Measurements from ENCODE around the gene CDK4.
A peak's percentile ranks its signal among the peaks of the same experiment; 100 is the strongest.

The CDK4 gene

DNA sequence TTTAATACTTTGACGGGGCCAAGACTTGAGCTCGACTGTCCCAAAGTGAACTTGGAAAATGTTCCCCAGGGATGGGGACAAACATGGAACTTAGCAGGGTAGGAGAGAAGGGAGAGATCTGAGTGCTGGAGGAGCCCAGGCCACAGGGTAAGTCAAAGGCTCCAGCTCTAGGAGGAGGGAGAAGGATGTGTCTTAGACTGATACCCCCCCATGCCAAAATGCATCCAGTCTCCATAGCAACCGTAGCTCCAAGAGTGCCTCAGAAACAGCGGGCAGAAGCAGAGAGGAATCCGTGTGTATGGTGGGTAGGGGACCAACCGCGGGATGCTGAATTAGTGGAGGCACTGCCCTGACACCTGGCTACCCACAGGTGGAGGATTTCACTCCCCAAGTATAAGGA, 12.7 kb downstream of the CDK4 start:
- Histone ChIP-seq H3K23ac (ENCODE audit: low read length) (no peak overlapping the region), H3K27me3 (ENCODE audit: insufficient read depth, low read length) (peaks cover 74% of the 10 kb centered on the region), H3K4ac (ENCODE audit: low read depth, low read length) (no peak overlapping the region), H3K79me1 (ENCODE audit: low read length) (no peaks in the 10 kb centered on the region), H3K18ac (ENCODE audit: low read length) (no peak overlapping the region), H2BK120ac (ENCODE audit: insufficient read depth, low read length, poor library complexity) (no peak overlapping the region), H3K14ac (ENCODE audit: low read length) (no peak overlapping the region), H3K4me2 (ENCODE audit: low read length) (no peak overlapping the region), H2AFZ (ENCODE audit: insufficient read depth, low read length, poor library complexity) (no peak overlapping the region), H3K4me3 (ENCODE audit: low read depth, low read length) (no peak overlapping the region), H2BK12ac (ENCODE audit: low read length) (no peak overlapping the region), H3K4me1 (ENCODE audit: control insufficient read depth in 1 of 2, insufficient read depth in 2 of 2, low read length in 2 of 2) (peaks cover 0 to 7% of the 10 kb centered on the region in 2 experiments), H3K79me2 (ENCODE audit: control insufficient read depth, insufficient read depth, low read length, poor library complexity) (no peaks in the 10 kb centered on the region), H4K12ac (ENCODE audit: low read depth, low read length) (no peak overlapping the region), H3K9me3 (ENCODE audit: insufficient read depth, low read depth, low read length) (peaks cover 8% of the 10 kb centered on the region), H2AK5ac (ENCODE audit: low read length) (no peak overlapping the region), H3K27ac (ENCODE audit: low read depth, low read length) (no peak overlapping the region), H3K9ac (ENCODE audit: low read length) (no peak overlapping the region), H4K91ac (ENCODE audit: low read depth, low read length) (no peak overlapping the region), H3K36me3 (ENCODE audit: control insufficient read depth in 1 of 2, insufficient read depth in 2 of 2, low read length in 2 of 2) (no peaks in the 10 kb centered on the region), H2BK5ac (ENCODE audit: low read depth, low read length, poor library complexity) (no peak overlapping the region), H4K8ac (ENCODE audit: low read depth, low read length) (no peak overlapping the region)
- no peak for DNase-seq
- no CpG with 5 or more reads among the region's 7 CpGs for WGBS (ENCODE audit: extremely low coverage, insufficient coverage, insufficient read length)

DNA sequence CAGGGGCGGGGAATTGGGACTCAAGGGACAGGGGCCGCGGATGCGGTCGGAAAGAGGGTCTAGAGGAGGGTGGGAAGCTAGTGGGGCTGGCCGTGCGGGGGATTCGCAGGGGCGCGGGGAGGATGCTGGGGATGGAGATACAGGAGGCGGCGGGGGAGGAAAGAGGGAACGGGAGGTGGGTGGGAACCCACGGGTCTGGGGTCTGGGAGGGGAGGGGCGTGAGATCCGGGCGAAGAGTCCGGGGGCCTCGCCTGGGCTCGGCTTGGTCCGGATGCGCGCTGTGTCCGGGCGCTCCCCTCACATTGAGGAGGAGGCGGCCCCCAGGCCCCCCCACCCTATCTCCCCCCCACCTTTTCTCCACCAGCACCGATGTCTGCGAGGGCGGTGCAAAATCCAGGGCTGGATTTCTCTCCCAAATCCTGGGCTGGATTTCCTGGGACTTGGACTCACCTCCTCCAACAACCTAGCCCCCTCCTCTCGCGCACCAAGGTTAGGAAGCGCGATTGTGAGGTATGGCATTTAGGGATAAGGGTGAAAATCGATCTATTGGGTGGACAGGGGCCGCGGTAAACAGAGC, 13.4 kb downstream of the CDK4 start, which contains the start of gene AGAP2:
Gene AGAP2, minus strand, starts transcription at position 82 of the 577 bp plus-strand sequence. CDS start 496 bp downstream, outside the sequence.
- peaks cover 8% of the 10 kb centered on the region for H3K9me3 ChIP-seq (ENCODE audit: insufficient read depth, low read depth, low read length)
- no peak within 1 kb of the TSS for H3K27ac ChIP-seq (ENCODE audit: low read depth, low read length)
- no peak within 1 kb of the TSS for H2AK5ac ChIP-seq (ENCODE audit: low read length)
- H3K18ac ChIP-seq (ENCODE audit: low read length): no peak within 1 kb of the TSS
- H2BK12ac ChIP-seq (ENCODE audit: low read length): no peak within 1 kb of the TSS
- H3K79me1 ChIP-seq (ENCODE audit: low read length): no peaks in the 10 kb centered on the region
- no peak within 1 kb of the TSS for H2AFZ ChIP-seq (ENCODE audit: insufficient read depth, low read length, poor library complexity)
- no peak within 1 kb of the TSS for H3K23ac ChIP-seq (ENCODE audit: low read length)
- no CpG with 5 or more reads among the region's 36 CpGs for WGBS (ENCODE audit: extremely low coverage, insufficient coverage, insufficient read length)
- no peaks in the 10 kb centered on the region for H3K36me3 ChIP-seq (ENCODE audit: control insufficient read depth in 1 of 2, insufficient read depth in 2 of 2, low read length in 2 of 2)
- H3K4ac ChIP-seq (ENCODE audit: low read depth, low read length): no peak within 1 kb of the TSS
- no peak within 1 kb of the TSS for H4K8ac ChIP-seq (ENCODE audit: low read depth, low read length)
- H3K4me2 ChIP-seq (ENCODE audit: low read length): peak within 1 kb of the TSS; percentile 62
- H3K27me3 ChIP-seq (ENCODE audit: insufficient read depth, low read length): peaks cover 77% of the 10 kb centered on the region
- H3K9ac ChIP-seq (ENCODE audit: low read length): no peak within 1 kb of the TSS
- H3K14ac ChIP-seq (ENCODE audit: low read length): no peak within 1 kb of the TSS
- H4K91ac ChIP-seq (ENCODE audit: low read depth, low read length): no peak within 1 kb of the TSS
- no peak within 1 kb of the TSS for H2BK120ac ChIP-seq (ENCODE audit: insufficient read depth, low read length, poor library complexity)
- H4K12ac ChIP-seq (ENCODE audit: low read depth, low read length): no peak within 1 kb of the TSS
- no peak within 1 kb of the TSS for H2BK5ac ChIP-seq (ENCODE audit: low read depth, low read length, poor library complexity)
- no peak within 1 kb of the TSS for H3K4me3 ChIP-seq (ENCODE audit: low read depth, low read length)
- H3K4me1 ChIP-seq (ENCODE audit: control insufficient read depth in 1 of 2, insufficient read depth in 2 of 2, low read length in 2 of 2): peaks cover 0 to 7% of the 10 kb centered on the region in 2 experiments
- H3K79me2 ChIP-seq (ENCODE audit: control insufficient read depth, insufficient read depth, low read length, poor library complexity): no peaks in the 10 kb centered on the region
- DNase-seq: no peak

DNA sequence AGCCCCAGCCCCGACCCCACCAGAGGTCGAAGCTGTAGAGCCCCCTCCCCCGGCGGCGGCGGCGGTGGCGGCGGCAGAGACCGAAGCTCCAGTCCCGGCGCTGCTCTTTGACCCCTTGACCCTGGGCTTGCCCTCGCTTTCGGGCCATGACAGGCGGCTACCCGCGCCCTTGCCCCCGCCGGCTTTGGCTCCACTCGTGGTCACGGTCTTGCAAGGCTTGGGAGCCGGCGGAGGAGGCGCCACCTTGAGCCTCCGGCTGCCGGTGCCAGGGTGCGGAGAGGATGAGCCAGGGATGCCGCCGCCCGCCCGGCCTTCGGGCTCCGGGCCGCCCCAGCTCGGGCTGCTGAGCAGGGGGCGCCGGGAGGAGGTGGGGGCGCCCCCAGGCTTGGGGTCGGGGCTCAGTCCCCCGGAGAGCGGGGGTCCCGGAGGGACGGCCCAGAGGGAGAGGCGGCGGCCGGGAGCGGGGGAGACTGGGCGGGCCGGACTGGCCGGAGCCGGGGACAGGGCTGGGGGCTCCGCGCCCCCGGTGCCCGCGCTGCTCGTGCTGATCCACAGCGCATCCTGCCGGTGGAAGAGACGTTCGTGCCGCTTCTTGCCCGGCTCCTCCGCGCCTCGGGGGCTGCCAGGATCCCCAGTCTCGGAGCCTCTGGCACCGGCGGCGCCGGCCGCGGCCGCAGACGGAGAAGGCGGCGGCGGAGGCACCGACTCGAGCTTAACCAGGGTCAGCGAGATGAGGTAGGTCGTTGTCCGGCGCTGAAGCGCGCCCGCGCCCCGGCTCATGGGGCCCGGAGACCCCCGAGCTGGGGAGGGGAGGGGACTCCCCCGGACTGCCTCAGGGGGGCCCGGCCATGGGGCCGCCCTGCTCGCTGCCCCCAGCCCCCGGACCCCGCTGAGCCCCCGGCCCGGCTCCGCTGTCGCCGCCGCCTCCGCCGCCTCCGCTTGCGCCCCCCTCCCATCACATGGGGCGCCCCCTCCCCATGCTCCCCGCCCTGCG, 14.3 kb downstream of the CDK4 start:
- Histone ChIP-seq H3K79me2 (ENCODE audit: control insufficient read depth, insufficient read depth, low read length, poor library complexity) (no peaks in the 10 kb centered on the region), H3K27ac (ENCODE audit: low read depth, low read length) (no peak overlapping the region), H2AFZ (ENCODE audit: insufficient read depth, low read length, poor library complexity) (no peak overlapping the region), H3K14ac (ENCODE audit: low read length) (no peak overlapping the region), H4K8ac (ENCODE audit: low read depth, low read length) (no peak overlapping the region), H2AK5ac (ENCODE audit: low read length) (no peak overlapping the region), H2BK12ac (ENCODE audit: low read length) (no peak overlapping the region), H4K12ac (ENCODE audit: low read depth, low read length) (no peak overlapping the region), H3K23ac (ENCODE audit: low read length) (no peak overlapping the region), H3K36me3 (ENCODE audit: control insufficient read depth in 1 of 2, insufficient read depth in 2 of 2, low read length in 2 of 2) (no peaks in the 10 kb centered on the region), H2BK5ac (ENCODE audit: low read depth, low read length, poor library complexity) (no peak overlapping the region), H3K4me2 (ENCODE audit: low read length) (peak overlapping the region; percentile 62), H2BK120ac (ENCODE audit: insufficient read depth, low read length, poor library complexity) (no peak overlapping the region), H3K18ac (ENCODE audit: low read length) (no peak overlapping the region), H3K9me3 (ENCODE audit: insufficient read depth, low read depth, low read length) (peaks cover 8% of the 10 kb centered on the region), H3K4ac (ENCODE audit: low read depth, low read length) (no peak overlapping the region), H3K4me1 (ENCODE audit: control insufficient read depth in 1 of 2, insufficient read depth in 2 of 2, low read length in 2 of 2) (peaks cover 0 to 7% of the 10 kb centered on the region in 2 experiments), H3K79me1 (ENCODE audit: low read length) (no peaks in the 10 kb centered on the region), H3K9ac (ENCODE audit: low read length) (no peak overlapping the region), H4K91ac (ENCODE audit: low read depth, low read length) (no peak overlapping the region), H3K27me3 (ENCODE audit: insufficient read depth, low read length) (peaks cover 77% of the 10 kb centered on the region), H3K4me3 (ENCODE audit: low read depth, low read length) (no peak overlapping the region)
- no peak for DNase-seq
- WGBS (ENCODE audit: extremely low coverage, insufficient coverage, insufficient read length): no CpG with 5 or more reads among the region's 110 CpGs

DNA sequence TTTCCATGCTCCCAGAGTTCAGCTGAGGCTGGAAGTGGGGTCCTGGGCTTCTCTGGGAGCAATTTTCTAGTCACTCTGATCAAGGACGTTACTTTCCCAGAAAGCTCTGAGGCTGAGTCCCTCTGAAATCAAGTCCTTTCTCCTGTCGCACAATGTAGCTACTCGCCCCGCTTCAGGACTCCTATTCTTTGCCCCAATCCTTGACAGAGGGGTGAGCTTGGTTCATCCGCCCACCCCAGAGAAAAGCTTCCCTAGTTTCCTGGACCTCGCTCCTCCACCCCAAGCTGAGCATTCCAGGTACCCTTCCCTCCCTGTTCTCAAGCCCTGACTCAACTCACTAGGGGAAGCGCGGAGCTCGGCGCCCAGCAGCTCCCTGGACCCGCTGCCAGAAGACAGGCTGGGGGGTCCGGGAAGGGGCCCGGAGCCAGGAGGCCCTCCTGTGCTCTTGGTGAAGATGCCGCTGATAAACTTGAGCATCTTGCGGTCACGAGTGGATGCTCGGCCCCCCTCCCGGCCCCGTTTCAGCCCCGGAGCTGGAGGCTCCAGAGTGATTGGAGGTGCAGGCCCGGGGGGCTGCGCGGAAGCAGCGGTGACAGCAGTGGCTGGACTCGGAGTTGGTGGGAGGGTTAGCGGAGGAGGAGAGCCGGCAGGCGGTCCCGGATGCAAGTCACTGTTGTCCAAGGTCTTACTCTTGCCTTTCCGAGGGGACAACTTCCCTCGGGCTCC, 15.2 kb downstream of the CDK4 start:
- no peak overlapping the region for H2BK12ac ChIP-seq (ENCODE audit: low read length)
- no peak overlapping the region for H2BK5ac ChIP-seq (ENCODE audit: low read depth, low read length, poor library complexity)
- no peak overlapping the region for H3K4me3 ChIP-seq (ENCODE audit: low read depth, low read length)
- no peaks in the 10 kb centered on the region for H3K79me2 ChIP-seq (ENCODE audit: control insufficient read depth, insufficient read depth, low read length, poor library complexity)
- peaks cover 79% of the 10 kb centered on the region for H3K27me3 ChIP-seq (ENCODE audit: insufficient read depth, low read length)
- H3K36me3 ChIP-seq (ENCODE audit: control insufficient read depth in 1 of 2, insufficient read depth in 2 of 2, low read length in 2 of 2): no peaks in the 10 kb centered on the region
- H4K12ac ChIP-seq (ENCODE audit: low read depth, low read length): no peak overlapping the region
- H3K79me1 ChIP-seq (ENCODE audit: low read length): no peaks in the 10 kb centered on the region
- H3K18ac ChIP-seq (ENCODE audit: low read length): no peak overlapping the region
- H3K14ac ChIP-seq (ENCODE audit: low read length): no peak overlapping the region
- H3K27ac ChIP-seq (ENCODE audit: low read depth, low read length): no peak overlapping the region
- peaks cover 0 to 7% of the 10 kb centered on the region in 2 experiments for H3K4me1 ChIP-seq (ENCODE audit: control insufficient read depth in 1 of 2, insufficient read depth in 2 of 2, low read length in 2 of 2)
- DNase-seq: no peak
- H4K91ac ChIP-seq (ENCODE audit: low read depth, low read length): no peak overlapping the region
- H3K4me2 ChIP-seq (ENCODE audit: low read length): no peak overlapping the region
- no peak overlapping the region for H3K23ac ChIP-seq (ENCODE audit: low read length)
- no CpG with 5 or more reads among the region's 31 CpGs for WGBS (ENCODE audit: extremely low coverage, insufficient coverage, insufficient read length)
- H2BK120ac ChIP-seq (ENCODE audit: insufficient read depth, low read length, poor library complexity): no peak overlapping the region
- no peak overlapping the region for H2AK5ac ChIP-seq (ENCODE audit: low read length)
- no peak overlapping the region for H4K8ac ChIP-seq (ENCODE audit: low read depth, low read length)
- no peak overlapping the region for H2AFZ ChIP-seq (ENCODE audit: insufficient read depth, low read length, poor library complexity)
- no peak overlapping the region for H3K9ac ChIP-seq (ENCODE audit: low read length)
- no peak overlapping the region for H3K4ac ChIP-seq (ENCODE audit: low read depth, low read length)
- H3K9me3 ChIP-seq (ENCODE audit: insufficient read depth, low read depth, low read length): peaks cover 8% of the 10 kb centered on the region
